Measurements from ENCODE around the gene UQCC3. TPM values are rescaled to one million over a fixed set of nuclear protein-coding genes. Genes with fewer than 3 reads are reported as not detected.

UQCC3 gene
- total and polyA plus RNA-seq, 3 experiments from 2014 or later: 7.1 to 11.2 (median 7.5) TPM

DNA sequence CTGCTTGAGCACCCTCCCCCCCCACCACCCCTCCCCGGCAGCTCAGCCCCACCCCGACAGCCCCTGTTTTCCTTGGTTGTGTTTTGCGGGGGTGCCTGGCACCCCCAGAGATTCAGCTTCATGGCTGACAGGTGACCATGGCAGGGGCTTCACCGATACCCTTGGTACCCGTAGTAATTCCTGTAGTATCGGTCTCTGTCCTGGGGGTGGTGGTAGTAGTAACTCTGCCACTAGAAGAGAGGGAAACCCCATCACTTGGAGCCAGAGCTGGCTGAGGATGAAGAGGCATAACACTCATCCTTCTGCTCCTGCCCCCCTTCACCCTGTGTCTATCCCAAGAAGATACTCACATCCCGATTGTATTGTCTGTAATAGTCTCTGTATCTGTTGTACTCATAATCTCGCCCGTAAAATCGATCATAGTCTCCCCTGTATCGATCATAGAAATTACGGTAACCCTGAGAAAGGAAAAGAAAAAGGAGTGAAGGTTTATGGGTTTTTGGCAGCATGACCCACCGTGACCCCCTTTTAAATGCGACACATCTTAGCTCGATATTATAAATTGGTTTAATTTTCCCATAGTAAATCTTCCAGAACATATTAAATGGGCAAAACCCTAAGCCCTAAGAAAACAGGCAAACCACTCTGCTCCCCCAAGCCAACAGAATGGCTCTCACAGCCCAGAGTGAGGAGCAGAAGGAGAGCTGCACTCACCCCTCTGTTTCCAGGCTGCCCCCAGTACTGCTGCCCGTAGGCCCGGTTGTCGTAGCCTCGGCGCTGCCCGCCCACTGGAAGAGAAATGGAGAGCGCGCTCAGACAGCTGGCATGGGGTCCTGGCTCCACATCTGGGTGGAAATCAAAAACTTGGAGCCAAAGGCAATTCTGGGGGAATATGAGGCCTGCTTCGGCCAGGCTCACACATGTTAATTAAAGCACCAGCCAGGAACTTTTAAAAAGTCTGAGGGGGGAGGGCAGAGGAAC lies 44.0 kb downstream of the UQCC3 start:
- ChIA-PET POLR2A (interaction anchor here (1.2 to 1.7 kb wide), 2 partner anchors 12 to 43 kb away, joined by 3 to 6 read pairs; partner anchors contain the start of genes HNRNPUL2 and LBHD1), CTCF (interaction anchor here (1.3 to 2.3 kb wide), 2 partner anchors 9 to 12 kb away, joined by 3 to 7 read pairs; partner anchors contain the start of gene HNRNPUL2)
- peak overlapping the region in 7 of 8 donors; percentile 30 to 87 (median 57) for H3K27ac Mint-ChIP-seq

GRCh38 chr11:62716206-62716605 lies 44.7 kb downstream of the UQCC3 start:
- Histone ChIP-seq H3K4me3 (ENCODE audit: low read length) (no peak overlapping the region), H3K4me1 (ENCODE audit: insufficient read depth, low read length) (peaks cover 4% of the 10 kb centered on the region), H3K36me3 (ENCODE audit: insufficient read depth, low read length) (peaks cover 76% of the 10 kb centered on the region), H3K27ac (ENCODE audit: low read depth, low read length) (no peak overlapping the region), H3K9me3 (ENCODE audit: low read length) (no peaks in the 10 kb centered on the region), H3K27me3 (ENCODE audit: insufficient read depth, low read length, poor library complexity, severe bottlenecking) (no peaks in the 10 kb centered on the region)
- H3K9me3 Mint-ChIP-seq: no peaks in the 10 kb centered on the region
- ChIA-PET POLR2A (interaction anchor here (1.1 to 1.2 kb wide), 2 partner anchors 11 to 44 kb away, joined by 3 read pairs; partner anchors contain the start of genes HNRNPUL2 and LBHD1), CTCF (interaction anchor here (1.3 to 2.3 kb wide), 2 partner anchors 8 to 11 kb away, joined by 3 to 7 read pairs; partner anchors contain the start of gene HNRNPUL2)
- no peak for DNase-seq
- H3K27me3 Mint-ChIP-seq: no peaks in the 10 kb centered on the region
- peaks cover 28 to 93% (median 29%) of the 10 kb centered on the region in 3 donors for H3K36me3 Mint-ChIP-seq
- H3K4me1 Mint-ChIP-seq: peaks cover 31 to 61% (median 42%) of the 10 kb centered on the region in 3 donors
- H3K4me3 Mint-ChIP-seq: no peak overlapping the region
- peak overlapping the region in 4 of 8 donors; percentile 23 to 45 (median 26) for H3K27ac Mint-ChIP-seq

More for the DNA sequence above, 44.0 kb downstream of the UQCC3 start:
- H3K4me3 ChIP-seq (ENCODE audit: low read length): no peak overlapping the region
- no peaks in the 10 kb centered on the region for H3K9me3 ChIP-seq (ENCODE audit: low read length)
- peaks cover 23 to 90% (median 25%) of the 10 kb centered on the region in 3 donors for H3K36me3 Mint-ChIP-seq
- no peak for DNase-seq
- H3K27ac ChIP-seq (ENCODE audit: low read depth, low read length): no peak overlapping the region
- H3K9me3 Mint-ChIP-seq: no peaks in the 10 kb centered on the region
- peaks cover 29 to 56% (median 38%) of the 10 kb centered on the region in 3 donors for H3K4me1 Mint-ChIP-seq
- H3K27me3 Mint-ChIP-seq: no peaks in the 10 kb centered on the region
- H3K36me3 ChIP-seq (ENCODE audit: insufficient read depth, low read length): peaks cover 69% of the 10 kb centered on the region
- peaks cover 7% of the 10 kb centered on the region for H3K4me1 ChIP-seq (ENCODE audit: insufficient read depth, low read length)
- peak overlapping the region in 1 of 7 donors; percentile 50 for H3K4me3 Mint-ChIP-seq
- H3K27me3 ChIP-seq (ENCODE audit: insufficient read depth, low read length, poor library complexity, severe bottlenecking): no peaks in the 10 kb centered on the region

DNA sequence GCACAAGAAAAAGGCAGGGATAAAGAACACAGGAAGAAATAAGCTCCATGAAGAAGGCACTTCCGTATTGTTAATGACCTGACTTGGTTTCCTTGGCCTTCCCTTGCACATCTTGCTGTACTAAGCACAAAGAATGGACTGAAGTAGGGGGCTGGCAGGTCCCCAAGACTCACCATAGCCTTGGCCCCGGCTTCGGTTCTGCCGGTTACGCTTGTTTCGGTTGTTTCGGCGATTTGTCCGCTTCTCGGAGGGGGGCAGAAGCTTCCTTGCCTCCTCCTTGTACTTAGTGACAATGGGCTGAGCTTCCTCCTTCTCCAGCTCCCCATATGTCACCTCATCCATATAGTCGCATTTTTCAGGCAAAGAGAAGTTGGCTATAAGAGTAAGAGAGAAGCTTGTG lies 45.3 kb downstream of the UQCC3 start:
- Mint-ChIP-seq H3K9me3 (no peaks in the 10 kb centered on the region), H3K4me3 (no peak overlapping the region), H3K27ac (peak overlapping the region in 4 of 8 donors; percentile 15 to 84 (median 39)), H3K27me3 (no peaks in the 10 kb centered on the region), H3K4me1 (peaks cover 32 to 67% (median 48%) of the 10 kb centered on the region in 3 donors), H3K36me3 (peaks cover 28 to 94% (median 32%) of the 10 kb centered on the region in 3 donors)
- ChIA-PET CTCF (interaction anchor here (2.3 kb wide), 1 partner anchor 10 kb away, joined by 7 read pairs; the partner anchor contains the start of gene HNRNPUL2), POLR2A (interaction anchor here (1.1 kb wide), 1 partner anchor 10 kb away, joined by 3 read pairs; the partner anchor contains the start of gene HNRNPUL2)
- H3K27me3 ChIP-seq (ENCODE audit: insufficient read depth, low read length, poor library complexity, severe bottlenecking): no peaks in the 10 kb centered on the region
- H3K27ac ChIP-seq (ENCODE audit: low read depth, low read length): no peak overlapping the region
- H3K4me3 ChIP-seq (ENCODE audit: low read length): no peak overlapping the region
- H3K4me1 ChIP-seq (ENCODE audit: insufficient read depth, low read length): peaks cover 4% of the 10 kb centered on the region
- H3K9me3 ChIP-seq (ENCODE audit: low read length): no peaks in the 10 kb centered on the region
- peaks cover 76% of the 10 kb centered on the region for H3K36me3 ChIP-seq (ENCODE audit: insufficient read depth, low read length)
- no peak for DNase-seq

GRCh38 chr11:62719302-62719978 lies 48.0 kb downstream of the UQCC3 start:
- Mint-ChIP-seq H3K4me3 (peak overlapping the region in 1 of 7 donors; percentile 21), H3K4me1 (peaks cover 38 to 72% (median 50%) of the 10 kb centered on the region in 3 donors), H3K36me3 (peaks cover 29 to 96% (median 51%) of the 10 kb centered on the region in 3 donors), H3K9me3 (no peaks in the 10 kb centered on the region), H3K27ac (peak overlapping the region; percentile 26 to 86 (median 62)), H3K27me3 (no peaks in the 10 kb centered on the region)
- Histone ChIP-seq H3K36me3 (ENCODE audit: insufficient read depth, low read length) (peaks cover 87% of the 10 kb centered on the region), H3K4me3 (ENCODE audit: low read length) (no peak overlapping the region), H3K4me1 (ENCODE audit: insufficient read depth, low read length) (peaks cover 16% of the 10 kb centered on the region), H3K27me3 (ENCODE audit: insufficient read depth, low read length, poor library complexity, severe bottlenecking) (no peaks in the 10 kb centered on the region), H3K27ac (ENCODE audit: low read depth, low read length) (no peak overlapping the region), H3K9me3 (ENCODE audit: low read length) (no peaks in the 10 kb centered on the region)
- DNase-seq: no peak
- ChIA-PET POLR2A (no interaction called here), CTCF (interaction anchor here (1.3 kb wide), 1 partner anchor 10 kb away, joined by 3 read pairs; no protein-coding TSS in a partner anchor)

DNA sequence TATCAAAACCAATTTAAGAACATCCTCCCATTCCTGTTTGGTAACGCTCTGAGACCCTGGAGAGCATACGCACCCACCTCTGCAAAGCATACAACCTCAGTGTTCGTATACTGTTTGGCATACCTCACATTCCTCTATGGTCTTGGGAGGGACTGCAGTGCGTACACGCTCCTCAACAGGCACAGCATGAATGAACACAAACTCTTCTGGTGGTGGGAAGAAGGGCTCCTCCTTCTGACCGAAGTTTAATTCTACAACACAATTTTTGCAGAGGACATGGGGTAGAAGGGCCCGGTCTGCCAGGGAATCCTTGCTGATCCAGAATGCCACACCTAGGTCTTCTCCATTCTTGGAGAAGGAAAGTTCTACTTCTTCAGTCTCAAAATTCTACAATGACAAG lies 50.5 kb downstream of the UQCC3 start:
- Mint-ChIP-seq H3K27ac (peak overlapping the region in 4 of 8 donors; percentile 34 to 73 (median 70)), H3K27me3 (no peaks in the 10 kb centered on the region), H3K4me1 (peaks cover 49 to 79% (median 66%) of the 10 kb centered on the region in 3 donors), H3K4me3 (peak overlapping the region in 1 of 7 donors; percentile 84), H3K36me3 (peaks cover 30 to 86% (median 45%) of the 10 kb centered on the region in 3 donors), H3K9me3 (no peaks in the 10 kb centered on the region)
- Histone ChIP-seq H3K9me3 (ENCODE audit: low read length) (no peaks in the 10 kb centered on the region), H3K27ac (ENCODE audit: low read depth, low read length) (no peak overlapping the region), H3K4me3 (ENCODE audit: low read length) (no peak overlapping the region), H3K36me3 (ENCODE audit: insufficient read depth, low read length) (peaks cover 63% of the 10 kb centered on the region), H3K4me1 (ENCODE audit: insufficient read depth, low read length) (peaks cover 32% of the 10 kb centered on the region), H3K27me3 (ENCODE audit: insufficient read depth, low read length, poor library complexity, severe bottlenecking) (no peaks in the 10 kb centered on the region)
- DNase-seq: no peak
- ChIA-PET CTCF (no interaction called here), POLR2A (no interaction called here)

Other genes with a start within 250 kb of the UQCC3 start
- gene AHNAK, start 124.9 kb upstream of the UQCC3 start, total RNA-seq: 100 to 1,000 TPM; 187 to 193 TPM
- gene AHNAK, start 124.9 kb upstream of the UQCC3 start, polyA plus RNA-seq: 125 TPM
- 1,000 to 10,000 TPM; 1,800 to 1,846 TPM for gene EEF1G, start 97.8 kb upstream of the UQCC3 start, total RNA-seq
- 1,157 TPM for gene EEF1G, start 97.8 kb upstream of the UQCC3 start, polyA plus RNA-seq
- 10 to 100 TPM; 30.8 to 32.7 TPM for gene TUT1, start 80.2 kb upstream of the UQCC3 start, total RNA-seq
- 13.7 TPM for gene TUT1, start 80.2 kb upstream of the UQCC3 start, polyA plus RNA-seq
- gene MTA2, start 69.8 kb upstream of the UQCC3 start, total RNA-seq: 100 to 1,000 TPM; 248 to 263 TPM
- 37.4 TPM for gene MTA2, start 69.8 kb upstream of the UQCC3 start, polyA plus RNA-seq
- gene EML3, start 58.9 kb upstream of the UQCC3 start, total RNA-seq: 100 to 1,000 TPM; 133 to 134 TPM
- 22.9 TPM for gene EML3, start 58.9 kb upstream of the UQCC3 start, polyA plus RNA-seq
- gene ROM1, start 58.4 kb upstream of the UQCC3 start, total RNA-seq: 1 to 10 TPM; 4.9 to 5.3 TPM
- gene ROM1, start 58.4 kb upstream of the UQCC3 start, polyA plus RNA-seq: 1.7 TPM
- gene B3GAT3, start 49.7 kb upstream of the UQCC3 start, total RNA-seq: 10 to 100 TPM; 67.4 to 68.2 TPM
- 48.9 TPM for gene B3GAT3, start 49.7 kb upstream of the UQCC3 start, polyA plus RNA-seq
- 100 to 1,000 TPM; 213 to 219 TPM for gene GANAB, start 25.1 kb upstream of the UQCC3 start, total RNA-seq
- gene GANAB, start 25.1 kb upstream of the UQCC3 start, polyA plus RNA-seq: 164 TPM
- gene INTS5, start 18.4 kb upstream of the UQCC3 start, total RNA-seq: 10 to 100 TPM; 41.3 to 45.9 TPM
- 45.2 TPM for gene INTS5, start 18.4 kb upstream of the UQCC3 start, polyA plus RNA-seq
- 100 to 1,000 TPM; 178 to 182 TPM for gene C11orf98, start 6.5 kb upstream of the UQCC3 start, total RNA-seq
- 118 TPM for gene C11orf98, start 6.5 kb upstream of the UQCC3 start, polyA plus RNA-seq
- 10 to 100 TPM; 43.1 to 48.3 TPM for gene CSKMT, start 6.4 kb upstream of the UQCC3 start, total RNA-seq
- gene CSKMT, start 6.4 kb upstream of the UQCC3 start, polyA plus RNA-seq: 3.6 TPM
- gene LBHD1, start 594 bp downstream of the UQCC3 start, total RNA-seq: 10 to 100 TPM; 22.6 to 22.9 TPM
- gene LBHD1, start 594 bp downstream of the UQCC3 start, polyA plus RNA-seq: 7.6 TPM
- gene UBXN1, start 7.4 kb downstream of the UQCC3 start, total RNA-seq: 100 to 1,000 TPM; 142 to 143 TPM
- 164 TPM for gene UBXN1, start 7.4 kb downstream of the UQCC3 start, polyA plus RNA-seq
- gene LRRN4CL, start 17.9 kb downstream of the UQCC3 start, total RNA-seq: under 1 TPM; 0.11 to 0.22 TPM
- not detected for gene LRRN4CL, start 17.9 kb downstream of the UQCC3 start, polyA plus RNA-seq
- gene BSCL2, start 35.8 kb downstream of the UQCC3 start, total RNA-seq: 10 to 100 TPM; 32.9 to 33.3 TPM
- gene BSCL2, start 35.8 kb downstream of the UQCC3 start, polyA plus RNA-seq: 48.8 TPM
- gene GNG3, start 36.0 kb downstream of the UQCC3 start, total RNA-seq: not detected
- gene GNG3, start 36.0 kb downstream of the UQCC3 start, polyA plus RNA-seq: 0.36 TPM
- gene HNRNPUL2, start 55.8 kb downstream of the UQCC3 start, total RNA-seq: 10 to 100 TPM; 58.7 to 64.3 TPM
- 3.3 TPM for gene HNRNPUL2, start 55.8 kb downstream of the UQCC3 start, polyA plus RNA-seq
- gene TTC9C, start 56.8 kb downstream of the UQCC3 start, total RNA-seq: 10 to 100 TPM; 36.7 to 37.2 TPM
- gene TTC9C, start 56.8 kb downstream of the UQCC3 start, polyA plus RNA-seq: 22.2 TPM
- gene ZBTB3, start 82.5 kb downstream of the UQCC3 start, total RNA-seq: 10 to 100 TPM in 1 of 2 experiments, 1 to 10 TPM in 1; 9.4 to 11.6 TPM
- 3.5 TPM for gene ZBTB3, start 82.5 kb downstream of the UQCC3 start, polyA plus RNA-seq
- gene POLR2G, start 89.9 kb downstream of the UQCC3 start, total RNA-seq: 100 to 1,000 TPM; 151 to 160 TPM
- gene POLR2G, start 89.9 kb downstream of the UQCC3 start, polyA plus RNA-seq: 272 TPM
- gene TAF6L, start 99.7 kb downstream of the UQCC3 start, total RNA-seq: 10 to 100 TPM; 21.8 to 24.1 TPM
- gene TAF6L, start 99.7 kb downstream of the UQCC3 start, polyA plus RNA-seq: 9.6 TPM
- gene TMEM179B, start 115.7 kb downstream of the UQCC3 start, total RNA-seq: 10 to 100 TPM; 46.4 to 49.2 TPM
- 135 TPM for gene TMEM179B, start 115.7 kb downstream of the UQCC3 start, polyA plus RNA-seq
- 10 to 100 TPM; 13.0 to 14.6 TPM for gene TMEM223, start 120.3 kb downstream of the UQCC3 start, total RNA-seq
- gene TMEM223, start 120.3 kb downstream of the UQCC3 start, polyA plus RNA-seq: 56.0 TPM
- 100 to 1,000 TPM; 112 to 126 TPM for gene NXF1, start 133.8 kb downstream of the UQCC3 start, total RNA-seq
- 81.2 TPM for gene NXF1, start 133.8 kb downstream of the UQCC3 start, polyA plus RNA-seq
- 10 to 100 TPM; 34.7 to 35.3 TPM for gene STX5, start 160.4 kb downstream of the UQCC3 start, total RNA-seq
- 37.2 TPM for gene STX5, start 160.4 kb downstream of the UQCC3 start, polyA plus RNA-seq
- under 1 TPM in 1 of 2 experiments, not detected in 1; 0.50 TPM for gene TEX54, start 161.2 kb downstream of the UQCC3 start, total RNA-seq
- 0.66 TPM for gene TEX54, start 161.2 kb downstream of the UQCC3 start, polyA plus RNA-seq
- gene WDR74, start 167.9 kb downstream of the UQCC3 start, total RNA-seq: 100 to 1,000 TPM; 124 to 131 TPM
- 42.4 TPM for gene WDR74, start 167.9 kb downstream of the UQCC3 start, polyA plus RNA-seq
- 100 to 1,000 TPM; 426 to 430 TPM for gene SLC3A2, start 209.2 kb downstream of the UQCC3 start, total RNA-seq
- gene SLC3A2, start 209.2 kb downstream of the UQCC3 start, polyA plus RNA-seq: 180 TPM
- gene CHRM1, start 249.7 kb downstream of the UQCC3 start, total RNA-seq: not detected
- gene CHRM1, start 249.7 kb downstream of the UQCC3 start, polyA plus RNA-seq: not detected